GM19467 (cell line): ENCODE results near the gene ICAM1.
"Not testable (repeated sequence)": the region's sequence is repeated elsewhere in the genome, so short reads cannot be mapped to it uniquely, and the experiment has no call there.

Experiments
- ATAC-seq: cut with Tn5 transposase; IDR thresholded peaks from one replicate; pipeline ENCODE4 v1.9.1; 2021; ENCODE audit warnings: mild to moderate bottlenecking, moderate library complexity; ENCODE audit not compliant: unreplicated experiment

Gene ICAM1

DNA sequence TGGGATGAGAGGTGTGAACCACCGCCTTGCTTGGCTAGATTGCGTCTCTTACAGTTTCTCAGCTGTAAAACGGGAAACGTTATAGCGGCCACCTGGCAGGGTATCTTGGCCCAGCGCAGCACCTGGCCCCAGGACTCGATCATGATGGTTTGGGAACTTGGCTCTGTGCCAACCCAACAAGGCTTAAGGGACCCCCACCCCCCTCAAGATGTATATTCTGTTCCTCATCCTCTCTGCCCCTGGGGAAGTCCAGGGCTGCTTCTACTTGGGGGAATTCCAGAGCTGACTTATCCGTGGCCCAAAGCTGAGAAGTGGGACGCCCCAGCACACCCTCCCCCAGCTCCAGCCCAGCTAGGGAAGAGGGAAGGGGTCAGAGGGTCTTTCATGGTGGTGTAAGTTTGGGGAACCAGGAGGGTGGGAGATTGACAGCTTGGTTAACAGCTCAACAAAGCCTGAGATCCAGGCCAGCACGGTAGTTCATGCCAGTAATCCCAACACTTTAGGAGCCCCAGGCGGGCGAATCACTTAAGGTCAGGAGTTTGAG, 695 bp downstream of the ICAM1 start:
- ATAC-seq: no peak

DNA sequence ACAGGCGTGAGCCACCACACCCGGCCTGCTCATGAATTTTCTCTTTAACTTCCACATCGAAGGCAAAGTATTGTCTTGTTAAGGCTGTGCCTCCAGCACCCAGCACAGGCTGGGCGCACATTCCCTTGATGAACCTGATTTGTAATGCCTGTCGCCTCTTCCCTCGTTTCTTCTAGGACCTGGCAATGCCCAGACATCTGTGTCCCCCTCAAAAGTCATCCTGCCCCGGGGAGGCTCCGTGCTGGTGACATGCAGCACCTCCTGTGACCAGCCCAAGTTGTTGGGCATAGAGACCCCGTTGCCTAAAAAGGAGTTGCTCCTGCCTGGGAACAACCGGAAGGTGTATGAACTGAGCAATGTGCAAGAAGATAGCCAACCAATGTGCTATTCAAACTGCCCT, 3.7 kb downstream of the ICAM1 start:
- no peak for ATAC-seq

DNA sequence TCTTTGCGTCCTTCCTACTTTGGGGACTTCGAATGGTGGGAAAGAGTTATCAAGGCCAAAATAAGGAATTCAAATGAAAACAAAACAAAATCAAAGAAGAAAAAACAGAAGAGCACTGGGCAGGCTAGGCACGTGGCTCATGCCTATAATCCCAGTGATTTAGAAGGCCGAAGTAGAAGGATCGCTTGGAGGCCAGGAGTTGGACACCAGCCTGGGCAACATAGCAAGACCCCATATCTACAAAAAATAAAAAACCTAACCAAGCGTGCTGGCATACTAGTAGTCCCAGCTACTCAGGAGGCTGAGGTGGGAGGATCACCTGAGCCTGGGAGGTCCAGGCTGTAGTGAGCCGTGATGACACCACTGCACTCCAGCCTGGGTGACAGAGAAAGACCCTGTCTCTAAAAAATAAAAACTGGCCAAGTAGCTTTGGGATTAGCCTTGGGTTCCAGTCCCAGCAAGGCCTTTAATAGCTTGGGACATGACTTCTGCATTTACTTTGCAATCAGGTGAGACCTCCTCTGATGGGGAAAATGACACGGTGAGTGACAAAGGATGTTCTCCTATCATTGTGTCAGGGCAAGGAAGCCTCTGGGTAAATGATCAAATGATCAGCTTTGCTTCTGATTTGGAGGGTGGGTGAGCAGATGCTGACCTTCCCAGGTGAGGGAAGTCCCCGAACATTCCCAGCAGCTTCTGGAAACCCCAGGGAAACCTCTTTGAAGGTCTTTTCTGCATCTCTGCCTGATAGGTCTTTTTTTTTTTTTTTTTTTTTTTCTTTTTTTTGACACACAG, 7.1 kb downstream of the ICAM1 start:
- ATAC-seq: no peak

DNA sequence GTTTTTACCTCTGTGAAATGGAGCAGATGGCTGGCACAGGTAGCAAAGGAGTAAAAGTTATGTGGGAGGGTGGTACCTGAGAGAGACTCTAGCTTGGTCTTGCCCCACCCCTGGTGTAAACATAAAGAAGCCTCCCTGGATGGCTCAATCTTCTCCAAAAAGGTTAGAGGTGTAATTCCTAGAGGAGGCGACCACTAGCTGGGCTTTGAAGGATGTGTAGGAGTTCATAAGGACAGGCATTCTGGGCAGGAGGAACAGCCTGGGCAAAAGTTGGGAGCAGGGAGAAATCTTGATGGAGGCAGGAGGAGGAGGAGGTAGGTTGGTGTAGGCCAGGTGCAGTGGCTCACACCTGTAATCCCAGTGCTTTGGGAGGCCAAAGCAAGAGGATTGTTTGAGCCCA, 8.0 kb downstream of the ICAM1 start:
- ATAC-seq: no peak

DNA sequence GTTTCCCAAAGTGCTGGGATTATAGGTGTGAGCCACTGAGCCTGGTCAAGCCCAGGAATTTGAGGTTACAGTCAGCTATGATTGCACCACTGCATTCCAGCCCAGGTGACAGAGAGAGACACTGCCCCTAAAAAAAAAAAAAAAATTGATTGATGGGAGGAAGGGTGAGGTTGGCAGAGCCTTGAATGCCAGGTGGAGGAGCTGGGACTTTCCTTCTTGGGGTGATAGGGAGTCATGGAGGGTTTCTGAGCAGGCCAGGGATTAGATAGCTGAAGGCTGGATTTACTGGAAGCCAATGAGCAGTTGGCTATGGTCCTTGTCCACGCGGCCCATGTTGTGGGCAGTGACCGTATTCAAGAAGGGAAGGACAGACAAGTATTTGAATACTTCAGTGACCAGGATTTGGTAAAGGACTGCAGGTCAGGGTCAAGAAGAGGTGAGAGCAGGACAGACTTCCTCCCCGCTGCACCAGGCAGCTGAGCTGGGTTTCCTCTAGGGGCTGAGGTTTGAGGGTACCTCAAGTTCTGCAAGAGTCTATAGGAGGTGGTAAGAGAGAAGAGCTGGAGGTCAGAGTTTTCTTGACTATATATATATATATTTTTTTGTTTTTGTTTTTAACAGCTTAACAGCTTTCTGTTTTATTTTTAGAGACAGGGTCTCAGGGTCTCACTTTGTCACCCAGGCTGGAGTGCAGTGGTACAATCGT, 9.0 kb downstream of the ICAM1 start:
- no peak for ATAC-seq

DNA sequence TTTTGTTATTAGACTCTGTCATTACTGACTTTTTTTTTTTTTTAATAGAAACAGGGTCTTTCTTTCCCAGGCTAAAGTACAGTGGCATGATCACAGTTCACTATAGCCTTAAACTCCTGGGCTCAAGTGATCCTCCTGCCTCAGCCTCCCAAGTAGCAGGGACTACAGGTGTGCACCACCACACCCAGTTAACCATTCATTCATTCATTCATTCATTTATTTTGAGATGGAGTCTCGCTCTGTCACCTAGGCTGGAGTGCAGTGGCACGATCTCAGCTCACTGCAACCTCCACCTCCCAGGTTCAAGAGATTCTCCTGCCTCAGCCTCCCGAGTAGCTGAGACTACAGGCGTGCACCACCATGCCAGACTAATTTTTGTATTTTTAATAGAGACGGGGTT, 11.1 kb downstream of the ICAM1 start:
- ATAC-seq: not testable (repeated sequence)

DNA sequence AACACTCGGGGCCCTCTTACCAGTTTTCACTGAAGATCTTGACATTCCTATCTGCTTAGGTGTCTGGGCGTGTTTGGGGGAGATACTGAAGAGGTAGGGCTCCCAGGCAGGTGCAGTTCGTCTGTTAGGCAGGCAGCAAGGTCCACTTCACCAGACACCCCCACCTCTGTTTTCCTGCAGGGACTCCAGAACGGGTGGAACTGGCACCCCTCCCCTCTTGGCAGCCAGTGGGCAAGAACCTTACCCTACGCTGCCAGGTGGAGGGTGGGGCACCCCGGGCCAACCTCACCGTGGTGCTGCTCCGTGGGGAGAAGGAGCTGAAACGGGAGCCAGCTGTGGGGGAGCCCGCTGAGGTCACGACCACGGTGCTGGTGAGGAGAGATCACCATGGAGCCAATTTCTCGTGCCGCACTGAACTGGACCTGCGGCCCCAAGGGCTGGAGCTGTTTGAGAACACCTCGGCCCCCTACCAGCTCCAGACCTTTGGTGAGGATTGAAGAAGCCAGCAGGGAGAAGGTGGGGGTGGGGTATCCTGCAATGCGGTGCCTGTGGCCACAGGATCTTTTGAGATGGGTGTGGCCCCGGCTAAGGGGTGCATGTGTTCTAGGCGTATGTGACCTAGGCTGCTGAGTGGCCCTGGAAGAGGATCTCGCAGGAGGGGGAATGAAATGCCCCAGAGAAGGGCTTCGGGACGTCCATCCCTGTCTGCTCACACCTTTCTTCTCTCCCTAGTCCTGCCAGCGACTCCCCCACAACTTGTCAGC, 12.6 kb downstream of the ICAM1 start:
- no peak for ATAC-seq

DNA sequence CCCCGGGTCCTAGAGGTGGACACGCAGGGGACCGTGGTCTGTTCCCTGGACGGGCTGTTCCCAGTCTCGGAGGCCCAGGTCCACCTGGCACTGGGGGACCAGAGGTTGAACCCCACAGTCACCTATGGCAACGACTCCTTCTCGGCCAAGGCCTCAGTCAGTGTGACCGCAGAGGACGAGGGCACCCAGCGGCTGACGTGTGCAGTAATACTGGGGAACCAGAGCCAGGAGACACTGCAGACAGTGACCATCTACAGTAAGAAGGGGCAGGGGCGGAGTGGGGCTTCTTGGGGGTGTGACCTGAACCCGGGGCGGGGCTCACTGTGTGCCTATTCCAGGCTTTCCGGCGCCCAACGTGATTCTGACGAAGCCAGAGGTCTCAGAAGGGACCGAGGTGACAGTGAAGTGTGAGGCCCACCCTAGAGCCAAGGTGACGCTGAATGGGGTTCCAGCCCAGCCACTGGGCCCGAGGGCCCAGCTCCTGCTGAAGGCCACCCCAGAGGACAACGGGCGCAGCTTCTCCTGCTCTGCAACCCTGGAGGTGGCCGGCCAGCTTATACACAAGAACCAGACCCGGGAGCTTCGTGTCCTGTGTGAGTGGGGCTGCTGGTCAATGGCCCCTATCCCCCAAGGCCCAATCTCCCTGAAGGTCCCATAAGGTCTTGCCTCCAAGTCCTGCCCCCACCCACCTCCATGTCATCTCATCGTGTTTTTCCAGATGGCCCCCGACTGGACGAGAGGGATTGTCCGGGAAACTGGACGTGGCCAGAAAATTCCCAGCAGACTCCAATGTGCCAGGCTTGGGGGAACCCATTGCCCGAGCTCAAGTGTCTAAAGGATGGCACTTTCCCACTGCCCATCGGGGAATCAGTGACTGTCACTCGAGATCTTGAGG, 13.4 kb downstream of the ICAM1 start:
- no peak for ATAC-seq

DNA sequence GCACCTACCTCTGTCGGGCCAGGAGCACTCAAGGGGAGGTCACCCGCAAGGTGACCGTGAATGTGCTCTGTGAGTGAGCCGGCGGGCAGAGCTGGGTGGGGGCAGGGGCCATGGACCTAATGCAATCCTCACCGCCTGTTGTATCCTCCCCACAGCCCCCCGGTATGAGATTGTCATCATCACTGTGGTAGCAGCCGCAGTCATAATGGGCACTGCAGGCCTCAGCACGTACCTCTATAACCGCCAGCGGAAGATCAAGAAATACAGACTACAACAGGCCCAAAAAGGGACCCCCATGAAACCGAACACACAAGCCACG, 14.0 kb downstream of the ICAM1 start:
- ATAC-seq: no peak

DNA sequence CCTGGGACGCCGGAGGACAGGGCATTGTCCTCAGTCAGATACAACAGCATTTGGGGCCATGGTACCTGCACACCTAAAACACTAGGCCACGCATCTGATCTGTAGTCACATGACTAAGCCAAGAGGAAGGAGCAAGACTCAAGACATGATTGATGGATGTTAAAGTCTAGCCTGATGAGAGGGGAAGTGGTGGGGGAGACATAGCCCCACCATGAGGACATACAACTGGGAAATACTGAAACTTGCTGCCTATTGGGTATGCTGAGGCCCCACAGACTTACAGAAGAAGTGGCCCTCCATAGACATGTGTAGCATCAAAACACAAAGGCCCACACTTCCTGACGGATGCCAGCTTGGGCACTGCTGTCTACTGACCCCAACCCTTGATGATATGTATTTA, 14.5 kb downstream of the ICAM1 start:
- no peak for ATAC-seq

DNA sequence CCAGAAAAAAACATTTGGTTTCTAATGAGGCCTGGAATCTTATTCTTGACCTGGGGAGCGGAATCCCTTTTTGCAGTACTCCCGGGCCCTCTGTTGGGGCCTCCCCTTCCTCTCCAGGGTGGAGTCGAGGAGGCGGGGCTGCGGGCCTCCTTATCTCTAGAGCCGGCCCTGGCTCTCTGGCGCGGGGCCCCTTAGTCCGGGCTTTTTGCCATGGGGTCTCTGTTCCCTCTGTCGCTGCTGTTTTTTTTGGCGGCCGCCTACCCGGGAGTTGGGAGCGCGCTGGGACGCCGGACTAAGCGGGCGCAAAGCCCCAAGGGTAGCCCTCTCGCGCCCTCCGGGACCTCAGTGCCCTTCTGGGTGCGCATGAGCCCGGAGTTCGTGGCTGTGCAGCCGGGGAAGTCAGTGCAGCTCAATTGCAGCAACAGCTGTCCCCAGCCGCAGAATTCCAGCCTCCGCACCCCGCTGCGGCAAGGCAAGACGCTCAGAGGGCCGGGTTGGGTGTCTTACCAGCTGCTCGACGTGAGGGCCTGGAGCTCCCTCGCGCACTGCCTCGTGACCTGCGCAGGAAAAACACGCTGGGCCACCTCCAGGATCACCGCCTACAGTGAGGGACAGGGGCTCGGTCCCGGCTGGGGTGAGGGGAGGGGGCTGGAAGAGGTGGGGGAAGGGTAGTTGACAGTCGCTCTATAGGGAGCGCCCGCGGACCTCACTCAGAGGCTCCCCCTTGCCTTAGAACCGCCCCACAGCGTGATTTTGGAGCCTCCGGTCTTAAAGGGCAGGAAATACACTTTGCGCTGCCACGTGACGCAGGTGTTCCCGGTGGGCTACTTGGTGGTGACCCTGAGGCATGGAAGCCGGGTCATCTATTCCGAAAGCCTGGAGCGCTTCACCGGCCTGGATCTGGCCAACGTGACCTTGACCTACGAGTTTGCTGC, 16.1 kb downstream of the ICAM1 start, which contains the start of gene ICAM4:
TSS of gene ICAM4 (plus strand) at position 153 of the 935 bp plus-strand sequence. CDS start at position 211, 58 bp downstream.
- ATAC-seq: no peak

DNA sequence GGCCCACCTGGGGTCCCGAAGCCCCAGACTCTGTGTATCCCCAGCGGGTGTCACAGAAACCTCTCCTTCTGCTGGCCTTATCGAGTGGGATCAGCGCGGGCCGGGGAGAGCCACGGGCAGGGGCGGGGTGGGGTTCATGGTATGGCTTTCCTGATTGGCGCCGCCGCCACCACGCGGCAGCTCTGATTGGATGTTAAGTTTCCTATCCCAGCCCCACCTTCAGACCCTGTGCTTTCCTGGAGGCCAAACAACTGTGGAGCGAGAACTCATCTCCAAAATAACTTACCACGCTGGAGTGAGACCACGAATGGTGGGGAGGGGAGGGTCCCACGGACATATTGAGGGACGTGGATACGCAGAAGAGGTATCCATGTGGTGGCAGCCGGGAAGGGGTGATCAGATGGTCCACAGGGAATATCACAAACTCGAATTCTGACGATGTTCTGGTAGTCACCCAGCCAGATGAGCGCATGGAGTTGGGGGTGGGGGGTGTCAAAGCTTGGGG, 17.8 kb downstream of the ICAM1 start:
- ATAC-seq: no peak

DNA sequence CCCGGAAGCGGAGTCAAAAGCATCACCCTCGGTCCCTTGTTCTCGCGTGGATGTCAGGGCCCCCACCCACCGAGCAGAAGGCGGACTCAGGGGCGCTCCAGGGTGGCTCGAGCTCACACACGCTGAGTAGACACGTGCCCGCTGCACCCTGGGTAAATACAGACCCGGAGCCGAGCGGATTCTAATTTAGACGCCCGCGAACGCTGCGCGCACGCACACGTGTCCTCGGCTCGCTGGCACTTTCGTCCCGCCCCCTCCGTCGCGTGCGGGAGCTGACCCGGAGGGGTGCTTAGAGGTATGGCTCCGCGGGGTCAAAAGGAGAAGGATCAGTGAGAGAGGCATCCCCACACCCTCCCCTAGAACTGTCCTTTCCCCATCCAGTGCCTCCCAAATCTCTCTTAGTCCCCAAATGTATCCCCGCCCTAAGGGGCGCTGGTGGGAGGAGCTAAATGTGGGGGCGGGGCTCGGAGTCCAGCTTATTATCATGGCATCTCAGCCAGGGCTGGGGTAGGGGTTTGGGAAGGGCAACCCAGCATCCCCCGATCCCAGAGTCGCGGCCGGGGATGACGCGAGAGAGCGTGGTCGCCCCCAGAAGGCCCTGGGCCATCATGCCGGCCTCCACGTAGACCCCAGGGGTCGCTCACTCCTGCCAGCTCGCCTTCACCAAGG, 18.4 kb downstream of the ICAM1 start:
- ATAC-seq: no peak

DNA sequence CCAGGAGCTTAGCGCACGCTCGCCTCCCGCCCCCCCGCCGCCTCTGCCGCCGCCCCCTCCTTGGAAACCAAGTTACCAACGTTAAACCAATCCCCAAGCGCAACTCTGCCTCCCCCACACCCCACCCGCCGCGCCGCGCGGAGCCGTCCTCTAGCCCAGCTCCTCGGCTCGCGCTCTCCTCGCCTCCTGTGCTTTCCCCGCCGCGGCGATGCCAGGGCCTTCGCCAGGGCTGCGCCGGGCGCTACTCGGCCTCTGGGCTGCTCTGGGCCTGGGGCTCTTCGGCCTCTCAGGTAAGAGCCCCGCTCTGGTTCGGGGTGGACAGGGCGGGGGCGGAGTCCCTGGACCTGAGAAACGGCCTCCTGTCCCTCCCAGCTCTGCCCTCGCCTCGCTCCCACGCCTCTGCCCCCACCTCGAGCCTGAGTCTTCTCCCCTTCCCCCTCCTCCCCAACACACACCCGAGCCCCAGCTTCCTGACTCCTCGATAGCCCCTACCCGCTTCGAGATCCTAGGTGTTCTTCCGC, 19.0 kb downstream of the ICAM1 start, which contains the start of gene ICAM5:
TSS of gene ICAM5 (plus strand) at position 117 of the 521 bp plus-strand sequence. CDS start at position 209, 92 bp downstream.
- ATAC-seq: no peak

DNA sequence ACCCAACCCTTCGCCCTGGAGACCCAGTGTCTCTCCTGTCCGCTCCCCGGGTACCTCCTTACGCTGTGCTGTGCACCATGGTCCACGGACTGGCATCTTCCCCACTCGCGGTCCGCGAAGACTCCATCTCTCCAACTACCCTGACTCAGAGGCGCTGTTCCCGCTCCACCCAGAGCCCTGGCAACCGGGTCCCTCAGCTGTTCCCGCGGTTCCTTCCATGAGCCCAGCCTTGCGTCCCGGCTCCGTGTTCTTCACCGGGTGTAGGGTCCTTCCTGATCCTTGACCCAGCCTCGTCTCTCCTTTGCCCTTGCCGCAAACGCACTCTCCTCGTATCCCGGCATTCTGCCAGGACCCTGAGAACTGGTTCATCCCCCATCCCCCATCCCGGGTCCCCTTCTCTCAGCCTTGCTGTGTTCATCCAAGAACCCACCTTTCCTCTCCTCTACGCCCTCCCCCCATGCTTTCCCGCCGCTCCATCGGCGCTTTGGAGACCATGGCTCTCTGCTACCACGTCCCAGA, 19.5 kb downstream of the ICAM1 start:
- ATAC-seq: no peak

DNA sequence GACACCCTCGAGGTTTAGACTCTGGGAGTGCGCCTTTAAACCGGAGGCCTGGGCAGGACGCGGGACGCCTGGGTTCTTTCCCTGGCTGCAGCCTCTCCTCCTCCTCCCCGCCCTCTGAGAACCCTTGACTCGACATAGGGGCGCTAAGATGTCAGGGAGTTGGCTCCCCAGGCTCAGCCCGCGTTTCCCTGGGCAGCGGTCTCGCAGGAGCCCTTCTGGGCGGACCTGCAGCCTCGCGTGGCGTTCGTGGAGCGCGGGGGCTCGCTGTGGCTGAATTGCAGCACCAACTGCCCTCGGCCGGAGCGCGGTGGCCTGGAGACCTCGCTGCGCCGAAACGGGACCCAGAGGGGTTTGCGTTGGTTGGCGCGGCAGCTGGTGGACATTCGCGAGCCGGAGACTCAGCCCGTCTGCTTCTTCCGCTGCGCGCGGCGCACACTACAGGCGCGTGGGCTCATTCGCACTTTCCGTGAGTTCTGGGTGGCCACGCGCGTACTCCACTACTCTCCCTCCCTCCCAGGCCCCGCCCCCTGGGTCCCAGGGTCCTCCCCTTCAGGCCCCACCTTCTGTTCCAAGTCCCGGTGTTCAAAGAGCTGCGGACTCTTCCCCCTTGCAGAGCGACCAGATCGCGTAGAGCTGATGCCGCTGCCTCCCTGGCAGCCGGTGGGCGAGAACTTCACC, 20.1 kb downstream of the ICAM1 start:
- ATAC-seq: no peak

DNA sequence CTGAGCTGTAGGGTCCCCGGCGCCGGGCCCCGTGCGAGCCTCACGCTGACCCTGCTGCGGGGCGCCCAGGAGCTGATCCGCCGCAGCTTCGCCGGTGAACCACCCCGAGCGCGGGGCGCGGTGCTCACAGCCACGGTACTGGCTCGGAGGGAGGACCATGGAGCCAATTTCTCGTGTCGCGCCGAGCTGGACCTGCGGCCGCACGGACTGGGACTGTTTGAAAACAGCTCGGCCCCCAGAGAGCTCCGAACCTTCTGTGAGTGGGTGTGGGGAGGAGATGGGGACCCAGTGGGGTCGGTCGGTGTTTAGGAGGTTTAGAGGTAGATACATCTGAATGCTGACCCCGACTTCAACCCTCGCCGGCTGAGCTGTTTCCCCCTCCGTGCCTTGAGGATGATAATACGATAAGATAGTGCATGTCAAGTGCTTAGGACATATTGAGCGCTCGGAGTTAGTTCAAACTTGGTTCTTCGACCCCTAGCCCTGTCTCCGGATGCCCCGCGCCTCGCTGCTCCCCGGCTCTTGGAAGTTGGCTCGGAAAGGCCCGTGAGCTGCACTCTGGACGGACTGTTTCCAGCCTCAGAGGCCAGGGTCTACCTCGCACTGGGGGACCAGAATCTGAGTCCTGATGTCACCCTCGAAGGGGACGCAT, 20.8 kb downstream of the ICAM1 start:
- no peak for ATAC-seq
